Adipose tissue (tissue), 3 donors: ENCODE results near the gene STAT2. TPM values are rescaled to one million over a fixed set of nuclear protein-coding genes. Genes with fewer than 3 reads are reported as not detected.

ENCODE experiments used
- H3K27ac ChIP-seq: one replicate; pipeline ENCODE4 v1.5.1; 2013; ENCODE audit warnings: low read depth, low read length
- WGBS, 3 donors: extraction: QIAGEN DNeasy Blood & Tissue Kit; methylation state at CpG; one replicate each; pipeline ENCODE4 v1.1.7; 2013; 5-methylcytosine and 5-hydroxymethylcytosine counted together
- polyA plus RNA-seq, 3 donors: library from polyadenylated mRNA; stranded (reverse); fragments of 200-250 nt; gene quantifications; one replicate each; pipeline ENCODE4 v1.2.3, GENCODE V29; 2013
- donor health status: healthy with polysubstance abuse.
- donor health status: Bipolar disorder and iron deficiency.
- donor health status: healthy.

STAT2 gene
- polyA plus RNA-seq, 3 donors: 32.5 to 58.4 (median 56.5) TPM

- 93 to 94% (median 94%) methylated on average over 3 of the region's 3 CpGs for WGBS, 3 donors
These were observed 55.6 kb downstream of the STAT2 start for GRCh38 chr12:56304276-56304675.

GRCh38 chr12:56300644-56301464 is 59.1 kb downstream of the STAT2 start:
- 33 to 46% (median 34%) methylated on average over 21 of the region's 21 CpGs for WGBS, 3 donors
- peak overlapping the region; percentile 71 for H3K27ac ChIP-seq

More at GRCh38 chr12:56304276-56304675, 55.6 kb downstream of the STAT2 start:
- H3K27ac ChIP-seq: no peak overlapping the region

GRCh38 chr12:56299853-56300643 is 59.9 kb downstream of the STAT2 start, which contains the start of gene CS:
Gene CS, minus strand, starts transcription at chr12:56300330. Its CDS starts 129 bp downstream, at chr12:56300201.
- peak within 1 kb of the TSS; percentile 79 for H3K27ac ChIP-seq
- WGBS, 3 donors: 0 to 1% (median 1%) methylated on average over 62 to 63 of the region's 63 CpGs

GRCh38 chr12:56299308-56299852 is 60.5 kb downstream of the STAT2 start:
- 0 to 1% (median 1%) methylated on average over 10 of the region's 10 CpGs for WGBS, 3 donors
- H3K27ac ChIP-seq: peak overlapping the region; percentile 79

- H3K27ac ChIP-seq: no peak overlapping the region
- WGBS, 3 donors: 62 to 70% (median 62%) methylated on average over 5 of the region's 5 CpGs
These were observed 61.1 kb downstream of the STAT2 start for GRCh38 chr12:56298828-56299227.

- WGBS, 3 donors: 76 to 92% (median 84%) methylated on average over 8 of the region's 8 CpGs
These were observed 62.5 kb downstream of the STAT2 start for GRCh38 chr12:56297400-56297799.

GRCh38 chr12:56296295-56296694 is 63.6 kb downstream of the STAT2 start:
- 56 to 72% (median 56%) methylated on average over 5 of the region's 5 CpGs for WGBS, 3 donors
- H3K27ac ChIP-seq: no peak overlapping the region

More at GRCh38 chr12:56297400-56297799, 62.5 kb downstream of the STAT2 start:
- H3K27ac ChIP-seq: no peak overlapping the region

- 51 to 82% (median 55%) methylated on average over 5 of the region's 5 CpGs for WGBS, 3 donors
- no peak overlapping the region for H3K27ac ChIP-seq
These were observed 66.1 kb downstream of the STAT2 start for GRCh38 chr12:56293795-56294194.

Other genes with a start within 250 kb of the STAT2 start
- gene RPL41, start 243.5 kb downstream of the STAT2 start, polyA plus RNA-seq: 1,000 to 10,000 TPM; 6,348 to 7,135 (median 6,380) TPM
- gene ZC3H10, start 241.8 kb downstream of the STAT2 start, polyA plus RNA-seq: 1 to 10 TPM; 1.6 to 2.4 (median 1.9) TPM
- 100 to 1,000 TPM in 1 of 3 donors, 10 to 100 TPM in 2; 61.4 to 304 (median 94.5) TPM for gene ESYT1, start 231.8 kb downstream of the STAT2 start, polyA plus RNA-seq
- gene MYL6B, start 207.5 kb downstream of the STAT2 start, polyA plus RNA-seq: 10 to 100 TPM; 15.5 to 88.5 (median 48.0) TPM
- 1,000 to 10,000 TPM; 1,303 to 4,064 (median 3,695) TPM for gene MYL6, start 201.7 kb downstream of the STAT2 start, polyA plus RNA-seq
- gene SMARCC2, start 170.6 kb downstream of the STAT2 start, polyA plus RNA-seq: 10 to 100 TPM; 21.4 to 53.8 (median 48.7) TPM
- 10 to 100 TPM; 15.3 to 51.7 (median 26.7) TPM for gene RNF41, start 138.2 kb downstream of the STAT2 start, polyA plus RNA-seq
- 10 to 100 TPM; 20.9 to 22.3 (median 21.3) TPM for gene NABP2, start 135.8 kb downstream of the STAT2 start, polyA plus RNA-seq
- gene SLC39A5, start 130.1 kb downstream of the STAT2 start, polyA plus RNA-seq: 100 to 1,000 TPM in 1 of 3 donors, 1 to 10 TPM in 1, under 1 TPM in 1; 0.31 to 209 (median 1.0) TPM
- 1 to 10 TPM; 5.6 to 9.9 (median 9.7) TPM for gene ANKRD52, start 101.7 kb downstream of the STAT2 start, polyA plus RNA-seq
- gene COQ10A, start 93.2 kb downstream of the STAT2 start, polyA plus RNA-seq: 10 to 100 TPM in 2 of 3 donors, 1 to 10 TPM in 1; 8.5 to 11.6 (median 11.1) TPM
- gene CS, start 59.8 kb downstream of the STAT2 start, polyA plus RNA-seq: 100 to 1,000 TPM in 1 of 3 donors, 10 to 100 TPM in 2; 82.8 to 289 (median 83.0) TPM
- 10 to 100 TPM; 86.3 to 99.0 (median 95.9) TPM for gene CNPY2, start 44.1 kb downstream of the STAT2 start, polyA plus RNA-seq
- gene PAN2, start 26.1 kb downstream of the STAT2 start, polyA plus RNA-seq: 10 to 100 TPM; 16.8 to 33.7 (median 29.8) TPM
- gene IL23A, start 21.2 kb downstream of the STAT2 start, polyA plus RNA-seq: 1 to 10 TPM in 1 of 3 donors, under 1 TPM in 1, not detected in 1; 0.62 to 3.1 TPM
- under 1 TPM in 1 of 3 donors, not detected in 2; 0.03 TPM for gene APOF, start 2.8 kb upstream of the STAT2 start, polyA plus RNA-seq
- 1 to 10 TPM; 3.9 to 5.0 (median 4.7) TPM for gene TIMELESS, start 89.3 kb upstream of the STAT2 start, polyA plus RNA-seq
- under 1 TPM in 1 of 3 donors, not detected in 2; 0.16 TPM for gene MIP, start 94.5 kb upstream of the STAT2 start, polyA plus RNA-seq
- gene SPRYD4, start 108.5 kb upstream of the STAT2 start, polyA plus RNA-seq: 1 to 10 TPM; 2.0 to 2.5 (median 2.3) TPM
- gene GLS2, start 128.1 kb upstream of the STAT2 start, polyA plus RNA-seq: 10 to 100 TPM in 1 of 3 donors, under 1 TPM in 2; 0.34 to 61.5 (median 0.71) TPM
- gene RBMS2, start 161.7 kb upstream of the STAT2 start, polyA plus RNA-seq: 10 to 100 TPM in 2 of 3 donors, 1 to 10 TPM in 1; 3.3 to 24.4 (median 12.6) TPM